Lower leg skin (tissue), 3 donors: ENCODE results near the gene AIMP1.

Experiments used
- POLR2A ChIP-seq, 2 donors: fragments of 450-650 bp; IDR thresholded peaks; one replicate each; pipeline ENCODE4 v1.6.1; 2016 to 2017; ENCODE audit warnings: antibody characterized with exemption in 2 of 2, mild to moderate bottlenecking in 1 of 2, moderate library complexity in 1 of 2
- TF ChIP-seq, protein P1 (sequence below), 3 donors: fragments of 450-650 bp; IDR thresholded peaks; one replicate each; pipeline ENCODE4 v1.5.1; 2016; ENCODE audit warnings: antibody characterized with exemption in 3 of 3, mild to moderate bottlenecking in 3 of 3, moderate library complexity in 2 of 3

DNA sequence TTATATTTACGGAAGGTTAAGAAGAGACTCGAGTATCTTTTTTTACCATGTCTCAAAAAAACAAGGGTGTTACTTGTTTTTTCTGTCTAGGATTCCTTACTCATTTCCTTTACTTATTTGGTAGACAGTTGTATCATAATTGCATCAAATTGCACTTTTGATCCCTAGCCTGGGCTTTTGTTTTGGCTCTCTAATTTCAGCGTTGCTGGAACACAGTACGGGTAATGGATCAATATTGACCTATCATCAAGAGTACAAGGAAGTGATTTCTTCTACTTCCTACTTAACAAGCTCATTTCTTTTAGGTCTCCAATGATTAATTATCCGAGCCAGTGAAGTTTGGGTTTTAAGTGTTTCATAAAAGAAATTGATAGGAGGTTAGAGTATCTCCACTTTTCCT is 16.8 kb downstream of the AIMP1 start:
- TF ChIP-seq, protein P1, sequence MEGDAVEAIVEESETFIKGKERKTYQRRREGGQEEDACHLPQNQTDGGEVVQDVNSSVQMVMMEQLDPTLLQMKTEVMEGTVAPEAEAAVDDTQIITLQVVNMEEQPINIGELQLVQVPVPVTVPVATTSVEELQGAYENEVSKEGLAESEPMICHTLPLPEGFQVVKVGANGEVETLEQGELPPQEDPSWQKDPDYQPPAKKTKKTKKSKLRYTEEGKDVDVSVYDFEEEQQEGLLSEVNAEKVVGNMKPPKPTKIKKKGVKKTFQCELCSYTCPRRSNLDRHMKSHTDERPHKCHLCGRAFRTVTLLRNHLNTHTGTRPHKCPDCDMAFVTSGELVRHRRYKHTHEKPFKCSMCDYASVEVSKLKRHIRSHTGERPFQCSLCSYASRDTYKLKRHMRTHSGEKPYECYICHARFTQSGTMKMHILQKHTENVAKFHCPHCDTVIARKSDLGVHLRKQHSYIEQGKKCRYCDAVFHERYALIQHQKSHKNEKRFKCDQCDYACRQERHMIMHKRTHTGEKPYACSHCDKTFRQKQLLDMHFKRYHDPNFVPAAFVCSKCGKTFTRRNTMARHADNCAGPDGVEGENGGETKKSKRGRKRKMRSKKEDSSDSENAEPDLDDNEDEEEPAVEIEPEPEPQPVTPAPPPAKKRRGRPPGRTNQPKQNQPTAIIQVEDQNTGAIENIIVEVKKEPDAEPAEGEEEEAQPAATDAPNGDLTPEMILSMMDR (IDR thresholded peaks at IDR 0.05) = no peak
- no peak for TF ChIP-seq POLR2A (IDR thresholded peaks at IDR 0.05)
